H1 (cell line): ENCODE results near the gene PGLYRP1. TPM values are rescaled to one million over a fixed set of nuclear protein-coding genes. Genes with fewer than 3 reads are reported as not detected.

Experiments
- BACH1 ChIP-seq: IDR thresholded peaks from 2 replicates; pipeline ENCODE4 v1.6.1; 2012; ENCODE audit warnings: low read length, improper control_type of control experiment
- BCL11A ChIP-seq, 2 experiments: IDR thresholded peaks; one replicate each; pipeline ENCODE4 v1.6.1; 2011; ENCODE audit warnings: low read depth in 2 of 2, low read length in 2 of 2, mild to moderate bottlenecking in 2 of 2
- CEBPB ChIP-seq: IDR thresholded peaks from 2 replicates; pipeline ENCODE4 v1.6.1; 2012; ENCODE audit warnings: low read depth, low read length
- CHD1 ChIP-seq: IDR thresholded peaks from 2 replicates; pipeline ENCODE4 v1.6.1; 2012; ENCODE audit warnings: low read depth, low read length, improper control_type of control experiment
- CREB1 ChIP-seq: IDR thresholded peaks from 2 replicates; pipeline ENCODE4 v1.6.1; 2012; ENCODE audit warnings: inconsistent platforms
- EGR1 ChIP-seq: IDR thresholded peaks from 2 replicates; pipeline ENCODE4 v1.6.1; 2011; ENCODE audit warnings: low read depth, low read length, borderline replicate concordance
- GABPA ChIP-seq: IDR thresholded peaks from 2 replicates; pipeline ENCODE4 v1.6.1; 2011; ENCODE audit warnings: mild to moderate bottlenecking, low read length, moderate library complexity, borderline replicate concordance; ENCODE audit not compliant: insufficient read depth
- HDAC6 ChIP-seq: IDR thresholded peaks from one replicate; pipeline ENCODE4 v1.7.1; 2012; ENCODE audit warnings: low read depth, mild to moderate bottlenecking, inconsistent platforms, low read length, moderate library complexity
- JUN ChIP-seq: IDR thresholded peaks from 2 replicates; pipeline ENCODE4 v1.6.1; 2011; ENCODE audit warnings: low read depth, mild to moderate bottlenecking, improper control_type of control experiment, low read length
- JUND ChIP-seq: IDR thresholded peaks from 2 replicates; pipeline ENCODE4 v1.6.1; 2011; ENCODE audit warnings: mild to moderate bottlenecking, improper control_type of control experiment, low read length
- KDM5A ChIP-seq: fragments of 200-600 bp; IDR thresholded peaks from 2 replicates; pipeline ENCODE4 v1.7.1; 2012; ENCODE audit warnings: mild to moderate bottlenecking, low read length, inconsistent platforms, mixed read lengths
- POU5F1 ChIP-seq: IDR thresholded peaks from 2 replicates; pipeline ENCODE4 v1.6.1; 2011; ENCODE audit warnings: low read depth, mild to moderate bottlenecking, low read length, moderate library complexity
- RBBP5 ChIP-seq: IDR thresholded peaks from 2 replicates; pipeline ENCODE4 v1.7.1; 2012; ENCODE audit warnings: low read depth, mild to moderate bottlenecking, inconsistent platforms, low read length, moderate library complexity, borderline replicate concordance
- RNF2 ChIP-seq: fragments of 200-900, 300-1000 bp; sonication (generic); IDR thresholded peaks from 2 replicates; pipeline ENCODE4 v1.7.1; 2016; ENCODE audit warnings: borderline replicate concordance, low read depth, mild to moderate bottlenecking, antibody characterized with exemption, low read length; ENCODE audit not compliant: poor library complexity, severe bottlenecking; ENCODE audit errors: missing control alignments
- RXRA ChIP-seq: IDR thresholded peaks from 2 replicates; pipeline ENCODE4 v1.6.1; 2011; ENCODE audit warnings: low read depth, mild to moderate bottlenecking, low read length, moderate library complexity; ENCODE audit not compliant: insufficient read depth
- SAP30 ChIP-seq: fragments of 300-600 bp; sonication (generic); IDR thresholded peaks from 2 replicates; pipeline ENCODE4 v1.7.1; 2012; ENCODE audit warnings: low read length, moderate library complexity, mild to moderate bottlenecking, inconsistent platforms; ENCODE audit not compliant: insufficient read depth, insufficient replicate concordance
- SIN3A ChIP-seq, 2 experiments: IDR thresholded peaks in 1 of 2; conservative IDR thresholded peaks in 1 of 2; 2 replicates each; pipeline ENCODE4 v1.6.1; 2011 to 2012; ENCODE audit warnings: low read length in 2 of 2, improper control_type of control experiment in 1 of 2, low read depth in 1 of 2, mild to moderate bottlenecking in 1 of 2
- SIX5 ChIP-seq: IDR thresholded peaks from 2 replicates; pipeline ENCODE4 v1.6.1; 2011; ENCODE audit warnings: mild to moderate bottlenecking, low read depth, low read length
- SRF ChIP-seq: IDR thresholded peaks from 2 replicates; pipeline ENCODE4 v1.6.1; 2011; ENCODE audit warnings: mild to moderate bottlenecking, low read depth, low read length, moderate library complexity
- TAF1 ChIP-seq: IDR thresholded peaks from 2 replicates; pipeline ENCODE4 v1.6.1; 2011; ENCODE audit warnings: mild to moderate bottlenecking, low read depth, low read length
- TEAD4 ChIP-seq: IDR thresholded peaks from 2 replicates; pipeline ENCODE4 v1.6.1; 2012; ENCODE audit warnings: low read depth, low read length, inconsistent platforms, mixed read lengths
- YY1 ChIP-seq: IDR thresholded peaks from 2 replicates; pipeline ENCODE4 v1.6.1; 2011; ENCODE audit warnings: low read depth, mild to moderate bottlenecking, low read length
- polyA plus RNA-seq, 7 experiments: library from polyadenylated mRNA; depleted of rRNA in 3 of 7; stranded (reverse) in 5 of 7; unstranded in 2 of 7; fragments of >200 nt in 5 of 7; fragments of 200-250 nt in 2 of 7; gene quantifications; 1 replicate in 5 of 7; 2 replicates in 1 of 7; 4 replicates in 1 of 7; pipeline versions ENCODE4 v1.2.1 to v1.2.3, GENCODE V29; 2011 to 2013; ENCODE audit warnings: missing spikeins in 2 of 7, mixed read lengths in 2 of 7
- total RNA-seq: library from RNA; stranded (reverse); fragmentation: NEBNext Ultra II Directional; extraction: Animal tissue kit (Norgen Biotek cat#: 25700); gene quantifications from 2 replicates; pipeline ENCODE4 v1.2.1, GENCODE V29; 2021
- TF ChIP-seq, protein P1 (sequence below): IDR thresholded peaks from 2 replicates; pipeline ENCODE4 v1.6.1; 2012; ENCODE audit warnings: inconsistent platforms
- TF ChIP-seq, protein P2 (sequence below): IDR thresholded peaks from 2 replicates; pipeline ENCODE4 v1.6.1; 2011; ENCODE audit warnings: low read length, improper control_type of control experiment

PGLYRP1 gene
- total and polyA plus RNA-seq, 2 of the 8 experiments (the other 6 are each of a cell fraction or from before 2014, with no cell fraction given): not detected

DNA sequence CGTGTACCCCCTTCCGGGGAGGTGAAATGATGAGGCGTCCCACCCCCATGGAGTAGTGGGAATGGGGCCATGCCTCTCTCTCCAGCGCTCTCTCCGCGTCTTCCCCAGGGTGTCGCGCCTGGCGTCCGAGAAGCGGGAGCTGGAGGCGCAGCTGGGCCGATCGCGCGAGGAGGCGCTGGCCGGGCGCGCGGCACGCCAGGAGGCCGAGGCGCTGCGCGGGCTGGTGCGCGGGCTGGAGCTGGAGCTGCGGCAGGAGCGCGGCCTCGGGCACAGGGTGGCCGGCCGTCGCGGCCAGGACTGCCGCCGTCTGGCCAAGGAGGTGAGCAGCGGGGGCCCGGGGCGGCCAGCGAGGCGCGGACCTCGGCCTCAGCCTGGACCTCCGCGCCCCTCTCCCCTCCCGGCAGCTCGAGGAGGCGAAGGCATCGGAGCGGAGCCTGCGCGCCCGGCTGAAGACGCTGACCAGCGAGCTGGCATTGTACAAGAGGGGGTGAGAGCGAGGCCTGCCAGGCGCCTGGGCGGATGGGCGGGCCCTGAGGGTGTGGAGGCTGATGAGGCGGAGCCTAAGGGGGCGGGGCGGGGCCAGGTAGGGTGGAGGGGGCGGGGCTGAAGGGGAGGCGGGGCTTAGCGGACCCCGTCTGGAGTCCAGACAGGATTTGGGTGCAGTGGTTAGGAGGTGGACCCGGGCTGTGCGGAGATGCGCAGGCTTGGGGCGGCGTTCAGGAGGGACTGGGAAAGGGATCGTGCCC, 7.7 kb downstream of the PGLYRP1 start (continued):
- TF ChIP-seq, protein P1, sequence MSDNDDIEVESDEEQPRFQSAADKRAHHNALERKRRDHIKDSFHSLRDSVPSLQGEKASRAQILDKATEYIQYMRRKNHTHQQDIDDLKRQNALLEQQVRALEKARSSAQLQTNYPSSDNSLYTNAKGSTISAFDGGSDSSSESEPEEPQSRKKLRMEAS: peak; percentile 23; the same call in 1 of the 2 replicates
- TF ChIP-seq RXRA (no peak), HDAC6 (no peak), SIX5 (no peak), KDM5A (no peak), BCL11A (IDR thresholded peaks at IDR 0.05; ENCODE audit: low read depth in 2 of 2, low read length in 2 of 2) (no peak), EGR1 (no peak), SIN3A (conservative IDR thresholded peaks at IDR 0.05 in 1 of 2, IDR thresholded peaks at IDR 0.05 in 1 of 2; ENCODE audit: low read depth in 1 of 2, low read length in 2 of 2) (0 out of 4 replicates have a peak, but pooled peaks of 1 of the 2 experiments have one; percentile 51), RNF2 (peak; percentile 5), CREB1 (no peak), SAP30 (no peak), RBBP5 (no peak), BACH1 (no peak), SRF (no peak), JUN (no peak), TEAD4 (no peak), YY1 (no peak), CHD1 (no peak), POU5F1 (no peak), TAF1 (peak; percentile 60; the same call in 1 of the 2 replicates), CEBPB (no peak), GABPA (no peak), JUND (no peak)
- TF ChIP-seq, protein P2, sequence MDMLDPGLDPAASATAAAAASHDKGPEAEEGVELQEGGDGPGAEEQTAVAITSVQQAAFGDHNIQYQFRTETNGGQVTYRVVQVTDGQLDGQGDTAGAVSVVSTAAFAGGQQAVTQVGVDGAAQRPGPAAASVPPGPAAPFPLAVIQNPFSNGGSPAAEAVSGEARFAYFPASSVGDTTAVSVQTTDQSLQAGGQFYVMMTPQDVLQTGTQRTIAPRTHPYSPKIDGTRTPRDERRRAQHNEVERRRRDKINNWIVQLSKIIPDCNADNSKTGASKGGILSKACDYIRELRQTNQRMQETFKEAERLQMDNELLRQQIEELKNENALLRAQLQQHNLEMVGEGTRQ: no peak
